ENCODE results near the gene CDH10. TPM values are rescaled to one million over a fixed set of nuclear protein-coding genes. Genes with fewer than 3 reads are reported as not detected.

CDH10 gene
- total and polyA plus RNA-seq, 2 donors (not counting 1 experiment from before 2014, with no cell fraction given): not detected

- H3K27ac Mint-ChIP-seq: no peak overlapping the region
These were observed 35.1 kb downstream of the CDH10 start for GRCh38 chr5:24609706-24610105.

DNA sequence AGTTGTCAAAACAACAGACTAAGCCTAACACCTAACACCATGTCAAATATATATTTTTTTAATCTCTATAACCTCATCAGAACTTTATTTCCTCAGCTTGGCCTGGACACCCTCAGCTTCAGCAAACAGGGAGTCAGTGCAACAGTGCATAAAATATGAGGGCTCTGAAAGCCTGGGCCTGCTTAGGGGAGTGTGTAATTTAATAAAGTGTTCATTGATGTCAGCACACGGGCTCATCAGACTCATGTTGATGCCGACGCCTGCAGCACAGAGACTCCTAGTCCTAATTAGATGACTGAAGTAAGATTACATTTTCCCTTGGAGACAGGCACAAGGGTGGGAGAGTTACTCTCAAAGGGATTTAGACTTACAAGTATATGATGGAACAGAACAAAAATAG is 37.8 kb downstream of the CDH10 start:
- TF ChIP-seq EZH2 (IDR thresholded peaks at IDR 0.05; ENCODE audit: borderline replicate concordance, insufficient read depth, low read depth, low read length, poor library complexity, severe bottlenecking): no peak
- TF ChIP-seq, protein P1, sequence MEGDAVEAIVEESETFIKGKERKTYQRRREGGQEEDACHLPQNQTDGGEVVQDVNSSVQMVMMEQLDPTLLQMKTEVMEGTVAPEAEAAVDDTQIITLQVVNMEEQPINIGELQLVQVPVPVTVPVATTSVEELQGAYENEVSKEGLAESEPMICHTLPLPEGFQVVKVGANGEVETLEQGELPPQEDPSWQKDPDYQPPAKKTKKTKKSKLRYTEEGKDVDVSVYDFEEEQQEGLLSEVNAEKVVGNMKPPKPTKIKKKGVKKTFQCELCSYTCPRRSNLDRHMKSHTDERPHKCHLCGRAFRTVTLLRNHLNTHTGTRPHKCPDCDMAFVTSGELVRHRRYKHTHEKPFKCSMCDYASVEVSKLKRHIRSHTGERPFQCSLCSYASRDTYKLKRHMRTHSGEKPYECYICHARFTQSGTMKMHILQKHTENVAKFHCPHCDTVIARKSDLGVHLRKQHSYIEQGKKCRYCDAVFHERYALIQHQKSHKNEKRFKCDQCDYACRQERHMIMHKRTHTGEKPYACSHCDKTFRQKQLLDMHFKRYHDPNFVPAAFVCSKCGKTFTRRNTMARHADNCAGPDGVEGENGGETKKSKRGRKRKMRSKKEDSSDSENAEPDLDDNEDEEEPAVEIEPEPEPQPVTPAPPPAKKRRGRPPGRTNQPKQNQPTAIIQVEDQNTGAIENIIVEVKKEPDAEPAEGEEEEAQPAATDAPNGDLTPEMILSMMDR (IDR thresholded peaks at IDR 0.05): no peak
- Histone ChIP-seq H3K4me2 (replicated peaks; ENCODE audit: low read depth, low read length, poor library complexity, severe bottlenecking) (no peak overlapping the region), H3K9me3 (ENCODE audit: control extremely low read depth in 1 of 3, control insufficient read depth in 2 of 3, insufficient read depth in 1 of 3, low read length in 2 of 3) (no peaks in the 10 kb centered on the region), H4K20me1 (ENCODE audit: control insufficient read depth, insufficient read depth, low read length, poor library complexity, severe bottlenecking) (no peaks in the 10 kb centered on the region), H3K4me3 (ENCODE audit: control extremely low read depth in 1 of 5, extremely low read depth in 1 of 5, insufficient read depth in 1 of 5, low read depth in 2 of 5, low read length in 4 of 5) (no peak overlapping the region), H3K4me1 (ENCODE audit: control insufficient read depth in 2 of 2, insufficient read depth in 2 of 2, low read length in 2 of 2) (no peaks in the 10 kb centered on the region), H2AFZ (ENCODE audit: insufficient read depth, low read depth, low read length, poor library complexity, severe bottlenecking) (no peak overlapping the region), H3K27ac (ENCODE audit: low read length in 2 of 2) (no peak overlapping the region), H3K9ac (ENCODE audit: low read length) (no peak overlapping the region), H3K79me2 (ENCODE audit: control insufficient read depth, insufficient read depth, low read length) (no peaks in the 10 kb centered on the region), H3K27me3 (replicated peaks in 1 of 4; ENCODE audit: control extremely low read depth in 1 of 4, control insufficient read depth in 3 of 4, insufficient read depth in 4 of 4, low read length in 3 of 4) (no peaks in the 10 kb centered on the region), H3K36me3 (replicated peaks in 1 of 2; ENCODE audit: control extremely low read depth in 1 of 2, control insufficient read depth in 1 of 2, extremely low read depth in 1 of 2, insufficient read depth in 2 of 2, low read length in 1 of 2) (no peaks in the 10 kb centered on the region)
- ChIA-PET CTCF (no interaction called here), POLR2A (no interaction called here)
- peaks cover 2% of the 10 kb centered on the region for H3K9me3 Mint-ChIP-seq (ENCODE audit: insufficient read depth)
- H3K27me3 Mint-ChIP-seq: no peaks in the 10 kb centered on the region
- no peak overlapping the region for H3K27ac Mint-ChIP-seq
- DNase-seq (no peak), ATAC-seq (ENCODE audit: low read depth) (no peak)
- H3K4me3 Mint-ChIP-seq: no peak overlapping the region
- 100% methylated on average over 3 of the region's 3 CpGs for WGBS (ENCODE audit: insufficient coverage)
- no peaks in the 10 kb centered on the region for H3K4me1 Mint-ChIP-seq
- intact Hi-C loops (cut with micrococcal nuclease): no loop called here

More at GRCh38 chr5:24609706-24610105, 35.1 kb downstream of the CDH10 start:
- Histone ChIP-seq H3K9me3 (ENCODE audit: control extremely low read depth in 1 of 3, control insufficient read depth in 2 of 3, insufficient read depth in 1 of 3, low read length in 2 of 3) (no peaks in the 10 kb centered on the region), H3K4me3 (ENCODE audit: control extremely low read depth in 1 of 5, extremely low read depth in 1 of 5, insufficient read depth in 1 of 5, low read depth in 2 of 5, low read length in 4 of 5) (no peak overlapping the region), H2AFZ (ENCODE audit: insufficient read depth, low read depth, low read length, poor library complexity, severe bottlenecking) (no peak overlapping the region), H3K4me2 (replicated peaks; ENCODE audit: low read depth, low read length, poor library complexity, severe bottlenecking) (no peak overlapping the region), H3K4me1 (ENCODE audit: control insufficient read depth in 2 of 2, insufficient read depth in 2 of 2, low read length in 2 of 2) (no peaks in the 10 kb centered on the region), H4K20me1 (ENCODE audit: control insufficient read depth, insufficient read depth, low read length, poor library complexity, severe bottlenecking) (no peaks in the 10 kb centered on the region), H3K79me2 (ENCODE audit: control insufficient read depth, insufficient read depth, low read length) (no peaks in the 10 kb centered on the region), H3K36me3 (replicated peaks in 1 of 2; ENCODE audit: control extremely low read depth in 1 of 2, control insufficient read depth in 1 of 2, extremely low read depth in 1 of 2, insufficient read depth in 2 of 2, low read length in 1 of 2) (no peaks in the 10 kb centered on the region), H3K9ac (ENCODE audit: low read length) (no peak overlapping the region), H3K27me3 (replicated peaks in 1 of 4; ENCODE audit: control extremely low read depth in 1 of 4, control insufficient read depth in 3 of 4, insufficient read depth in 4 of 4, low read length in 3 of 4) (no peaks in the 10 kb centered on the region), H3K27ac (ENCODE audit: low read length in 2 of 2) (no peak overlapping the region)
- WGBS (ENCODE audit: insufficient coverage): 100% methylated on average over 6 of the region's 14 CpGs
- CTCF ChIA-PET: no interaction called here
- ATAC-seq (ENCODE audit: low read depth): no peak
- POLR2A ChIA-PET: no interaction called here
- Mint-ChIP-seq H3K9me3 (ENCODE audit: insufficient read depth) (peaks cover 1% of the 10 kb centered on the region), H3K4me3 (no peak overlapping the region), H3K27me3 (no peaks in the 10 kb centered on the region), H3K4me1 (no peaks in the 10 kb centered on the region)
- intact Hi-C loops (cut with micrococcal nuclease): no loop called here
- no peak for TF ChIP-seq EZH2 (IDR thresholded peaks at IDR 0.05; ENCODE audit: borderline replicate concordance, insufficient read depth, low read depth, low read length, poor library complexity, severe bottlenecking)
- TF ChIP-seq, protein P1 (IDR thresholded peaks at IDR 0.05): no peak
- DNase-seq: no peak

Measured in B cell (primary cell).